Stimulated activated CD4-positive, alpha-beta T cell treated with anti-CD3 and anti-CD28 coated beads, Interleukin-1b, Interleukin-23, amount 100 ng/mL, for 48 hours (primary cell): ENCODE results near the gene PTBP2.

Experiments
- DNase-seq: peaks from one replicate; pipeline ENCODE4 v3.0.0-alpha.2; 2020

The PTBP2 gene

DNA sequence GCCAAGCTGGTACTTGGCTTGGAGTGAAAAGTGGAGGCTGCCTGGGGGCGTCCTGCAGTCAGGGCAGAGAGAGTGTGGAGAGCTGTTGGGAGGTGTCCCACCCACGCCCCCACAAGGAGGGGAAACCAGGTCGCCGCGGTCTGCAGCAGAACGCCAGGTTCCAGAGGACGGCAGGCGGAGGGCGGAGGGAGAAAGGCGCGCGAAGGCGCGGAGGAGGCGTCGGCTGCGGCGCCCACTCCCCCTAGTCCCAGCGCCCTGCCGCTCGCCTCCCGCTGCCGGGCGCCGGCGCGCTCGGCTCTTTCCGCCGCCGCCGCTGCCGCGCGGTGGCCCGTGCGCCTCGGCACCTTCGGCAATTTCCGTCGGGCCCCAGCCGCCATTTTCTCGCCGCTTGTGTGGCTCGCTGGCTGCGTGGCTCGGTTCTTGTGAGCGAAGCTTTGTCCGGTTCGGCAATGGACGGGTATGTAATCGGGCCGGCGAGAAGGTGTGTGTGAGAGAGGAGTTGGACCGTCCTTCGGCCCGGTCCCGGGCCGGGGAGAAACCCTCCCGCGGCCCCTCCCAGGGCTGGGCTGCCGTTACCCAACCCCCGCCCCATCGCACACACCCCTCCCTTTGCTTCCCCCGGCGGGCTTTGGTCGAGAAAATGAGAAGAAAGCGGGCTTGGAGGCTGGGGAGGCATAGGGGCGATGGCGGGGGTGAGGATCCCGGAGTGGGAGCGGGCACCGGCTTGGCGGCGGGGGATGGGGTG, at the start of gene PTBP2:
PTBP2 (plus strand) TSS at position 369 of the 745 bp plus-strand sequence; CDS start at position 450, 81 bp downstream.
- peak; percentile 77 for DNase-seq

DNA sequence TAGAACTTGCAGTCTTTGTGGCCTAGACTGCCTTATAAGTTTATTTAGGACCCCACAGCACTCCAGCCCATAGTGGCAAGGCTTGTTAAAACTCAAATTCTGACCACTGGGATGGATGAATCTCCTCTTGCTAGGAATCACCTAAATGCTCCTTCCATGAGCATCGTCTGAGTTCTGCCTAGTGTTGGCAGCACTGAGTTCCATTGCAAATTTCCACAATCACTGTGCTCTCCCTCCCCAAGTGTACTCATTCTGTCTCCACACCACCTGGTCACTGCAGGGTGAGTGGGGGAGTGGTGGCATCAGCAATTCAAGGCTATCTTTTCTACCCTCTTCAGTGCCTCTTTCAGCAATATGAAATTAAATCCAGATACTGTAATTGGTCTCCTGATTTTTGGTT, 46.7 kb upstream of the PTBP2 start:
- DNase-seq = no peak

DNA sequence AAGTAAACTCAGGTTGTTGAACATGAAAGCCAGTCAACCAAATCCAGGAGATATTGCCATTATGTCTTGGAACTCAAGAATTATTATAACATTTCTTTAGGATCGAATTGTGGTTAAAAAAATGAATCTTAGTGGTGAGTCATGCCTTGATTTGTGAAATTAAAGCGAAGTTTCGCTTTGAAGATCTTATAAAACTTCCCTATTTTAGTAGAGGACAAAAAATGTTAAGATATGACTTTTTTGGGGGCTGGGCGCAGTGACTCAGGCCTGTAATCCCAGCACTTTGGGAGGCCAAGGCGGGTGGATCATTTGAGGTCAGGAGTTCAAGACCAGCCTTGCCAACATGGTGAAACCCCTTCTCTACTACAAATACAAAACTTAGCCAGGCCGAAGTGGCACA, 39.5 kb upstream of the PTBP2 start:
- no peak for DNase-seq

GRCh38 chr1:96683931-96684330, 37.7 kb upstream of the PTBP2 start:
- no peak for DNase-seq

DNA sequence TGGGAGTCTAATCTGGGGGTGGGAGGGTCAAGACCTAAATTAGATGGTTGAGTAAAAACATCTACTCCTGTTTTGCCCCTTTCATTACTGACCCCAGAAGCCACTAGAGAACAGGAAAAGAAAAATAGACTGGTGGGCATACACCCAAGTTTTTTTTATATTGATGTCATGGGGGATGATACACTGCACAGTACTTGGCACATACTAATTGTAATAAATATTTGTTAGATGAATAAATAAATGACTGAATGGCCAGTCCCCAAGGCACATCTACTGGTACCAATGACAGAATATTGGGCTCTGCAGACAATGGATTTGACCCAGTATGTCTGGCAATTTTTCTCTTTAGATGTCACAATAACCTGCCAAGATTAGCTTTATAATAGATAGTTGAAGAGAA, 36.8 kb upstream of the PTBP2 start:
- no peak for DNase-seq

GRCh38 chr1:96688767-96689166, 32.8 kb upstream of the PTBP2 start:
- no peak for DNase-seq

GRCh38 chr1:96695954-96696353, 25.6 kb upstream of the PTBP2 start:
- no peak for DNase-seq

DNA sequence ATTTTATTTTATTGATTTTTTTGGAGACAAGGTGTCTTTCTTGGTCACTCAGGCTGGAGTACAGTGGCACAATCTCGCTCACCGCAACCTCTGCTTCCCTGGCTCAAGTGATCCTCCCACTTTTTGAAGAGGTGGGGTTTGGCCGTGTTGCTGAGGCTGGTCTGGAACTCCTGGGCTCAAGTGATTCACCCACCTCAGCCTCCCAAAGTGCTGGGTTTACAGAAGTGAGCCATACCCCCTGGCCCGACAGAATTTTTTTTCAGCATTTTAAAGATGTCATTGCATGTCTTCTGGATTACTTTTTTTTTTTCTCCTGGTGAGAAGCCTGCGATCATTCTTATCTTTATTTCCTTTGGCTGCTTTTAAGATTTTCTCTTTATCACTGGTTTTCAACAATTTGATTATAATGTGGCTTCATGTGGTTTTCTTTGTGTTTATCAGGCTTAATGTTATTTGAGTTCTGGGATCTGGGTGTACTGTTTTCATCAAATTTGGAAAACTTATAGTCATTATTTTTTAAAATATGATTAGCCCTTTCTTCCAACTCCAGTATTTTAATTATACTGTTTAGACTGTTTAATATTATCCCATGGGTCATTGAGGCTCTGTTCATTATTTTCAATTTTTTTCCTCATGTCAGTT, 23.1 kb upstream of the PTBP2 start:
- no peak for DNase-seq

DNA sequence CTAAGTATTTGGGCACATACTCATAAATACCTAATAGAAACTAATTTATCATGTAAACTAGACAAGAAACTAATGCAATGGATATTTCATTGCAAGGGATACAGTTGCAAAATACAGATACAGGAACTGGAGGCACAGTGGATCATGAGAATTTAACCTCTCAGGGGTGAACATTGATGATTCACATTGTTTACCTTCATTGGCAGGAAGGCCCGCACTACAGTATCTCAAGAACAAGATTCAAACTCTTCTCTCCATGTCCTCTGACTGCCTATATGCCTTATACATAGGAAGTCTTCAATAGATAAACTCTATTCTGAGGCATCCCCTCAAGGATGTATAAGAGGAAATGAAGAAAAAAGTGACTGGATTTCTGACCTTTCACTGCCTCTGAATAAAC, 18.4 kb upstream of the PTBP2 start:
- no peak for DNase-seq

DNA sequence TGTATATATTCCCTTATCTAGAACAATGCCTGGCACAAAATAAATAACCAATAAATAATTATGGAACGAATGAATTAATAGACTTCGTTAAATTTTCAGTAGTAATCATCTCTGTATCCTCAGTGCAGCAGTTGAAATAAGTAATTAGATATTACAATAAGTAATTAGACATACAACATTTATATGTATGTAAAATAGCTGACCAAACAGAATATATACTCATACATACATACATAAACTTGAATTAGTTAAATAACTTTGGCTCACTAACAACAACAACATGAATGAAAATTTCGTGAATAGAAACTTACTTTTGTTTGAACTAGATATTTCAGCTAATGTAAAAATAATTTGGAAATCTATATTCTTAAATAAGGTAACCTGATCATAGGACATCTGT, 14.6 kb upstream of the PTBP2 start:
- no peak for DNase-seq

GRCh38 chr1:96708482-96708881, 13.1 kb upstream of the PTBP2 start:
- no peak for DNase-seq

- no peak for DNase-seq
Measured at GRCh38 chr1:96710708-96711477, 10.7 kb upstream of the PTBP2 start.

DNA sequence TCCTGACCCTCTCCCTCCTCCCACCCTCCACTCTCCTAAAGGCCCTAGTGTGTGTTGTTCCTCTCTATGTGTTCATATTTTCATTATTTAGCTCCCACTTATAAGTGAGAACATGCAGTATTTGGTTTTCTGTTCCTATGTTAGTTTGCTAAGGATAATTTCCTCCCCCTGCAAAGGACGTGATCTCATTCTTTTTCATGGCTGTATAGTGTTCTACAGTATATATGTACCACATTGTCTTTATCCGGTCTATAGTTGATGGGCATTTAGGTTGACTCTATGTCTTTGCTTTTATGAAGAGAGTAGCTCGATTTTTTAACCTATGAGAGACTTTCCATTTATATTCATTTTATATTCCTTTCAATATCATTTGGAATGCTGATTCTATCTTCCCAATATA, 7.9 kb upstream of the PTBP2 start:
- DNase-seq = no peak

GRCh38 chr1:96714881-96715280, 6.7 kb upstream of the PTBP2 start:
- DNase-seq = no peak

DNA sequence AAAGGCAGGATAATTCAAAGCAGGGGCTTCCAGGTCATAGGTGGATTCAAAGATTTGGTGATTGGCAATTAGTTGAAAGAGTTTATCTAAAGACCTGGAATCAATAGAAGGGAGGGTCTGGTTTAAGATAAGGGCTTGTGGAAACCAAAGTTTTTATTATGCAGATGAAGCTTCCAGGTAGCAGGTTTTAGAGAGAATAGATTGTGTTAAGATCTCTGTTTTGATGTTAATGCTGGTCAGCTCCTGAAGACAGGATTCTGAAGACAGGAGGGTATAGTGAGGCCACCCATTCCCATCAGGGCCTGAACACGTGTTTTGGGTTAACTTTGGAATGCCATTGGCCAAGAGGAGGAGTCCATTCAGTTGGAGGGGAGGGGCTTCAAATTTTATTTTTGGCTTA, 6.1 kb upstream of the PTBP2 start:
- DNase-seq = no peak

- DNase-seq = no peak
Measured at GRCh38 chr1:96721053-96721415, 550 bp upstream of the PTBP2 start.

GRCh38 chr1:96722161-96722922, 758 bp downstream of the PTBP2 start:
- no peak for DNase-seq

DNA sequence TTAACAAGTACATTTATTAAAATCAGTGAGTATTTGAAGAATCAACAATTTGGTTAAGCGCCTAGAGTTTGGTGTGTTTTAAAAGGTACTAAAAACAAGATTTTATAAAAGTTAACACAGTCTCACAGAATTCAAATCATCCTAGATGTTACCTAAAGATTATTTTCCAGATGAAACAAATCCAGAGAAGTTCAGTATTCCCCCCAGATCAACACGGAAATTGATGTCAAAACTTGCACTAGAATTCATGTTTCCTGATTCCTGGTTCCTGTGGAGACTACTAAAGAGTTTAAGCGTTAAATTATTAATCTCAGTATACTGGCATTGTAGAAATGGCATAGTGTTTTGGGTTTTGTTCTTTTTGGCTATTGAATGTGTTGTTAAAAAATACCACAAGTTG, 1.4 kb downstream of the PTBP2 start:
- no peak for DNase-seq

DNA sequence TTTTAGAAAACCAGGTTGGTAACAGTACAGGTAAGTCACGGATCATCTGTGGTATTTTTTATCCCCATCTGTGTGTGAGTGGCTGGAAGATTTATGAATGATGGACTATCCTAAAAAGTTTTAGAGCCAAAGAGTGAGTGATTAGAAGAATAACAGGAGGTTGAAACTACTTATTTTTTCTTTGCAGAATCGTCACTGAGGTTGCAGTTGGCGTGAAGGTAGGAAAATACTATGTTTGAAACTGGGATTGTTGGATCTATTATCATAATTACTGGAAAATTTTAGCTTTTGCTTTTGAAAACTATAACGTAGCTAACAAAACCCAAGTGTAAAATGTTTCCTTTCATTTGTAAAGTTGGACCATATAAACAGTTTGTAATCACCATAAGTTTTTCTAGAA, 1.8 kb downstream of the PTBP2 start:
- no peak for DNase-seq

- DNase-seq = no peak
Measured at GRCh38 chr1:96723936-96724335, 2.4 kb downstream of the PTBP2 start.

GRCh38 chr1:96727860-96728259, 6.3 kb downstream of the PTBP2 start:
- no peak for DNase-seq

DNA sequence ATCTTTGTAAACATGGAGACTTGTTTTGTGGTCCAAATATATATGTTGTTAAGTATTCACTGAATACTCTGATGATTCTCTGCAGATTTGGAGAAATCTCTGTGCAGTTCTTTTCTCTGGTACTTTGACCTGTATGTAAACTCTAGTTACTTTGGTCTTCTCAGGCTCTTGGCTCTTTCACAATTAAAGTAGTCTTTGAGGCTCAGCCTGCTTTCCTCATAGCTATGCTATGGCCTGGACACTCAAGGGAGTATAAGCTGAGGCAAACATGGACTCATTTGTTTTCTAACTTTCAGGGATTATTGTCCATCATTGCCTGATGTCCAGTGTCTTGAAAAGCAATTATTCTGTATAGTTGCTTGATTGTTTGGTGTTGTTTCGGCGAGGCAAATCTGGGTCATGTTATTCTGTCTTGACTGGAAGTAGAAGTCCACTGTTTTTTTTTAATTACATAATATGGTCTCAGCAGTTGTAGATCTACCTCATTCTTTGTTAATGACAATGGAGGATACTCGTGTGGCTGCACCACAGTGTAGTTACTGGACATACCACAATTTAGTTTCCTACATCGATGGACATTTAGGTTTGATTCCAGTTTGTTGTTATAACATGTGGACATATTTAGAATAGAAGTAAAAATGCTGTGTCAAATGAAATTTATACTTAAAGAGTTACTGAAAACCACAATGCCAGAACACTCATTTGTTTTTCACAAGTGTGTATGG, 9.2 kb downstream of the PTBP2 start:
- DNase-seq = no peak

DNA sequence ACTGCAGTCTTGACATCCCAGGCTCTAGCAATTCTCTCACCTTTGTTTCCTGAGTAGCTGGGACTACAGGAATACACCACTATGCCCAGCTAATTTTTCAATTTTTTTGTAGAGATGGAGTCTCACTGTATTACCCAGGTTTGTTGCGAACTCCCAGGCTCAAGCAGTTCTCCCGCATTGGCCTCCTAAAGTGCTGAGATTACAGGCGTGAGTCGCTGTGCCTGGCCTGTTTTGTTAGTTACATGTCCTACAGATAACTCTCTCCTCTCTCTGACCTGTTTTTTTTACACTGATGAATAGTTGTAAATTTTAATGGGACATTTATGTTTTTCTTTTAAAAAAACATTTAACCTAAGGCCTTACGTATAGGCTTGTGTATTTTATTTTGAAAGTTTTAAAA, 19.8 kb downstream of the PTBP2 start:
- DNase-seq = no peak
